Keratinocyte (primary cell): ENCODE data around the gene TBXAS1. TPM values are rescaled to one million over a fixed set of nuclear protein-coding genes. Genes with fewer than 3 reads are reported as not detected.

Experiments used
- DNase-seq: peaks from one replicate; pipeline ENCODE4 v3.0.0-alpha.2; 2011; ENCODE audit warnings: low read depth, missing footprints, low spot score
- FAIRE-seq: peaks from 2 replicates; lab custom pipeline; 2011; peaks lifted over from hg19 to GRCh38; lab: Jason Lieb, UNC
- H2AFZ ChIP-seq: 2 replicates; pipeline ENCODE4 v1.6.0; 2012; ENCODE audit warnings: low read length, control low read depth, inconsistent platforms; ENCODE audit not compliant: control insufficient read depth
- H3K27ac ChIP-seq: 2 replicates; pipeline ENCODE4 v1.5.1; 2011; ENCODE audit warnings: low read length; ENCODE audit not compliant: control insufficient read depth, insufficient read depth
- H3K27me3 ChIP-seq: 3 replicates; pipeline ENCODE4 v1.6.0; 2011; ENCODE audit warnings: low read length; ENCODE audit not compliant: control insufficient read depth, insufficient read depth; ENCODE audit errors: extremely low read depth
- H3K36me3 ChIP-seq, 2 experiments: 2 replicates in 1 of 2; 3 replicates in 1 of 2; pipeline ENCODE4 v1.5.1; 2011; ENCODE audit warnings: low read length in 2 of 2, mild to moderate bottlenecking in 1 of 2; ENCODE audit not compliant: control insufficient read depth in 2 of 2, insufficient read depth in 2 of 2; ENCODE audit errors: extremely low read depth in 1 of 2
- H3K4me1 ChIP-seq: 3 replicates; pipeline ENCODE4 v1.5.1; 2011; ENCODE audit warnings: low read length; ENCODE audit not compliant: control insufficient read depth, insufficient read depth; ENCODE audit errors: extremely low read depth
- H3K4me2 ChIP-seq: 3 replicates; pipeline ENCODE4 v1.6.0; 2011; ENCODE audit warnings: low read depth, low read length; ENCODE audit not compliant: control insufficient read depth, insufficient read depth; ENCODE audit errors: extremely low read depth
- H3K4me3 ChIP-seq, 3 experiments: fragments of 200-600 bp in 1 of 3; sonication (generic) in 1 of 3; 2 replicates in 2 of 3; 3 replicates in 1 of 3; pipeline ENCODE4 v1.5.1; 2011 to 2016; ENCODE audit warnings: low read length in 3 of 3, mild to moderate bottlenecking in 3 of 3, control low read depth in 2 of 3, inconsistent platforms in 1 of 3, low read depth in 1 of 3, mixed read lengths in 1 of 3, mixed run types in 1 of 3, moderate library complexity in 1 of 3; ENCODE audit not compliant: control insufficient read depth in 2 of 3, insufficient read depth in 2 of 3; ENCODE audit errors: extremely low read depth in 1 of 3
- H3K79me2 ChIP-seq: 2 replicates; pipeline ENCODE4 v1.6.0; 2012; ENCODE audit warnings: low read length; ENCODE audit not compliant: control insufficient read depth, insufficient read depth
- H3K9ac ChIP-seq: 3 replicates; pipeline ENCODE4 v1.6.0; 2011; ENCODE audit warnings: low read length; ENCODE audit not compliant: control insufficient read depth, insufficient read depth; ENCODE audit errors: extremely low read depth
- H3K9me1 ChIP-seq: 3 replicates; pipeline ENCODE4 v1.6.0; 2011; ENCODE audit warnings: low read length; ENCODE audit not compliant: control insufficient read depth, insufficient read depth; ENCODE audit errors: extremely low read depth
- H3K9me3 ChIP-seq: 2 replicates; pipeline ENCODE4 v1.5.1; 2012; ENCODE audit warnings: low read depth, low read length; ENCODE audit not compliant: control insufficient read depth
- H4K20me1 ChIP-seq: 3 replicates; pipeline ENCODE4 v1.6.0; 2011; ENCODE audit warnings: low read length; ENCODE audit not compliant: control insufficient read depth, insufficient read depth; ENCODE audit errors: extremely low read depth
- EZH2 ChIP-seq: IDR thresholded peaks from one replicate; pipeline ENCODE4 v1.6.1; 2012; ENCODE audit warnings: inconsistent platforms, mild to moderate bottlenecking, low read length, moderate library complexity
- dilution Hi-C: fragments of 300-500 bp; cut with MboI; formaldehyde crosslinking; loops from one replicate; pipeline ENCODE4 v1.7.0; 2020; ENCODE audit warnings: low sequenced_read_pairs; ENCODE audit not compliant: extremely low pct_ligation_motif_present
- polyA plus RNA-seq, 5 experiments: library from polyadenylated mRNA; depleted of rRNA in 3 of 5; stranded (reverse) in 3 of 5; stranded (forward) in 1 of 5; unstranded in 1 of 5; fragments of >200 nt; gene quantifications; 1 replicate in 1 of 5; 2 replicates in 3 of 5; 3 replicates in 1 of 5; pipeline versions ENCODE4 v1.2.1 to v1.2.3, GENCODE V29; 2011 to 2012; ENCODE audit warnings: missing spikeins in 2 of 5, low read depth in 1 of 5, low replicate concordance in 1 of 5
- TF ChIP-seq, protein P1 (sequence below), 3 experiments: IDR thresholded peaks in 1 of 3; conservative IDR thresholded peaks in 1 of 3; optimal IDR thresholded peaks in 1 of 3; 2 replicates in 2 of 3; 3 replicates in 1 of 3; pipeline versions ENCODE3 to v1.5.1; 2011; ENCODE audit warnings: low read length in 3 of 3, mild to moderate bottlenecking in 3 of 3, moderate library complexity in 2 of 3, control low read depth in 1 of 3, inconsistent platforms in 1 of 3; ENCODE audit not compliant: insufficient read depth in 2 of 3; ENCODE audit errors: extremely low read depth in 1 of 3

TBXAS1 gene
- polyA plus RNA-seq, 1 donor (not counting 4 experiments of a cell fraction or from before 2014, with no cell fraction given), result 2.9 TPM

DNA sequence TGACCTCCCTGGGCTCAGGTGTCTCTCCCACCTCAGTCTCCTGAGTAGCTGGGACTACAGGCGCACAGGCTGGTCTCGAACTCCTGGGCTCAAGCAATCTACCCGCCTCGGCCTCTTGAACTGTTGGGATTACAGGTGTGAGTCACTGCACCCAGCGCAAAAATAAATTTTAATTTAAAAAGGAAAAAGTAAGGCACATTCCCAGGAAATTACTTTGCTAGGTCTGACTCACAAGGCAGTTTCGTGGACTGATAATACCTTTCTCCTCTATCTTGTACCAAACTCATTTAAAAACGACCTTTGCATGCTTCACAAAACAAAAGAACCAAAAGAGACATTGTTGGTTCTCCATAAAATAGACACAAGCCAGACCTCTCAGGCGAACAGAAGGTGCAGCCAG is 204.0 kb downstream of the TBXAS1 start:
- peak overlapping the region in 1 of 3 experiments; percentile 39 for H3K4me3 ChIP-seq
- H3K9me3 ChIP-seq, result no peaks in the 10 kb centered on the region
- peak overlapping the region; percentile 79 for H3K4me2 ChIP-seq
- TF ChIP-seq, protein P1, sequence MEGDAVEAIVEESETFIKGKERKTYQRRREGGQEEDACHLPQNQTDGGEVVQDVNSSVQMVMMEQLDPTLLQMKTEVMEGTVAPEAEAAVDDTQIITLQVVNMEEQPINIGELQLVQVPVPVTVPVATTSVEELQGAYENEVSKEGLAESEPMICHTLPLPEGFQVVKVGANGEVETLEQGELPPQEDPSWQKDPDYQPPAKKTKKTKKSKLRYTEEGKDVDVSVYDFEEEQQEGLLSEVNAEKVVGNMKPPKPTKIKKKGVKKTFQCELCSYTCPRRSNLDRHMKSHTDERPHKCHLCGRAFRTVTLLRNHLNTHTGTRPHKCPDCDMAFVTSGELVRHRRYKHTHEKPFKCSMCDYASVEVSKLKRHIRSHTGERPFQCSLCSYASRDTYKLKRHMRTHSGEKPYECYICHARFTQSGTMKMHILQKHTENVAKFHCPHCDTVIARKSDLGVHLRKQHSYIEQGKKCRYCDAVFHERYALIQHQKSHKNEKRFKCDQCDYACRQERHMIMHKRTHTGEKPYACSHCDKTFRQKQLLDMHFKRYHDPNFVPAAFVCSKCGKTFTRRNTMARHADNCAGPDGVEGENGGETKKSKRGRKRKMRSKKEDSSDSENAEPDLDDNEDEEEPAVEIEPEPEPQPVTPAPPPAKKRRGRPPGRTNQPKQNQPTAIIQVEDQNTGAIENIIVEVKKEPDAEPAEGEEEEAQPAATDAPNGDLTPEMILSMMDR (optimal IDR thresholded peaks at IDR 0.05 in 1 of 3, IDR thresholded peaks at IDR 0.05 in 1 of 3, conservative IDR thresholded peaks at IDR 0.05 in 1 of 3; ENCODE audit: extremely low read depth in 1 of 3, insufficient read depth in 2 of 3, low read length in 3 of 3), result no peak
- TF ChIP-seq EZH2, result no peak
- dilution Hi-C loops, result no loop called here
- H2AFZ ChIP-seq, result peak overlapping the region; percentile 50
- no peaks in the 10 kb centered on the region for H3K9me1 ChIP-seq
- H3K9ac ChIP-seq, result peak overlapping the region; percentile 77
- H4K20me1 ChIP-seq, result no peaks in the 10 kb centered on the region
- H3K4me1 ChIP-seq, result peaks cover 41% of the 10 kb centered on the region
- FAIRE-seq, result peak; percentile 77
- H3K79me2 ChIP-seq, result no peaks in the 10 kb centered on the region
- no peaks in the 10 kb centered on the region for H3K27me3 ChIP-seq
- peak overlapping the region; percentile 99 for H3K27ac ChIP-seq
- H3K36me3 ChIP-seq, result peaks cover 0 to 12% of the 10 kb centered on the region in 2 experiments
- DNase-seq, result peak; percentile 32

DNA sequence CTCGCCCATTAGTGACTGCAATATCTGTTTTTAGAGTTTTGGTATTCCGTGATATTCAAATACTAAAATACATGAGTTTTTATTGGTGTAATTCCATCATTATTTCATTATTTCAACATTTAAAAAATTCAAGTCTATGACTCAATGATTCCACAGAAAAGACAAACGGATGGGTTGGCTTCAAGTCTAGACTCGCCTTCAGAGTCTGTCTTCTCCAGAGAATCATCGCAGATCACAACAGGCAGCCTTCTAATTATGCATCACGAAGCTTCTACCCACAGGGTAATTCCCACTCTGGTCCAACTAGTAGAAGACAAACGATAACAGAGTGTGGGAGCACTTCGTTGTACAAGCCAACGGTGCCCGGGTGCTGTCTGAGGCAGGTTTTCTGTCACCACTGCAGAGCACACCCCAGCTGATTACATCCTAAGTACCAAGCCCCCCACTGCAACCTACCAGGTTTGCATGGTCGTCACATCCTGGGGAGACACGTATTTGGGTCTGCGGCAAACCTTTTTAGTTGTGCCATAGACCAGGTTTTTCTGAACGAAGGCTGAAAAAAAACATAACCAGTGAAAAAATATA is 204.8 kb downstream of the TBXAS1 start:
- H3K4me2 ChIP-seq, result peak overlapping the region; percentile 79
- no peaks in the 10 kb centered on the region for H3K27me3 ChIP-seq
- no peaks in the 10 kb centered on the region for H3K9me3 ChIP-seq
- H2AFZ ChIP-seq, result peak overlapping the region; percentile 50
- TF ChIP-seq, protein P1 (optimal IDR thresholded peaks at IDR 0.05 in 1 of 3, IDR thresholded peaks at IDR 0.05 in 1 of 3, conservative IDR thresholded peaks at IDR 0.05 in 1 of 3; ENCODE audit: extremely low read depth in 1 of 3, insufficient read depth in 2 of 3, low read length in 3 of 3), result no peak
- TF ChIP-seq EZH2, result no peak
- dilution Hi-C loops, result no loop called here
- peak; percentile 92 for DNase-seq
- H3K4me1 ChIP-seq, result peaks cover 41% of the 10 kb centered on the region
- no peaks in the 10 kb centered on the region for H4K20me1 ChIP-seq
- no peaks in the 10 kb centered on the region for H3K79me2 ChIP-seq
- peaks cover 4 to 11% of the 10 kb centered on the region in 2 experiments for H3K36me3 ChIP-seq
- peak; percentile 75 for FAIRE-seq
- H3K4me3 ChIP-seq, result no peak overlapping the region
- H3K9ac ChIP-seq, result peak overlapping the region; percentile 77
- H3K9me1 ChIP-seq, result no peaks in the 10 kb centered on the region
- H3K27ac ChIP-seq, result peak overlapping the region; percentile 99
